HG03460 (cell line): ENCODE data around the gene RTEL1.
A peak's percentile ranks its signal among the peaks of the same experiment; 100 is the strongest.
"Not testable (repeated sequence)": the region's sequence is repeated elsewhere in the genome, so short reads cannot be mapped to it uniquely, and the experiment has no call there.

Experiments used
- ATAC-seq: cut with Tn5 transposase; IDR thresholded peaks from one replicate; pipeline ENCODE4 v1.9.1; 2021; ENCODE audit not compliant: unreplicated experiment

RTEL1 gene, protein sequence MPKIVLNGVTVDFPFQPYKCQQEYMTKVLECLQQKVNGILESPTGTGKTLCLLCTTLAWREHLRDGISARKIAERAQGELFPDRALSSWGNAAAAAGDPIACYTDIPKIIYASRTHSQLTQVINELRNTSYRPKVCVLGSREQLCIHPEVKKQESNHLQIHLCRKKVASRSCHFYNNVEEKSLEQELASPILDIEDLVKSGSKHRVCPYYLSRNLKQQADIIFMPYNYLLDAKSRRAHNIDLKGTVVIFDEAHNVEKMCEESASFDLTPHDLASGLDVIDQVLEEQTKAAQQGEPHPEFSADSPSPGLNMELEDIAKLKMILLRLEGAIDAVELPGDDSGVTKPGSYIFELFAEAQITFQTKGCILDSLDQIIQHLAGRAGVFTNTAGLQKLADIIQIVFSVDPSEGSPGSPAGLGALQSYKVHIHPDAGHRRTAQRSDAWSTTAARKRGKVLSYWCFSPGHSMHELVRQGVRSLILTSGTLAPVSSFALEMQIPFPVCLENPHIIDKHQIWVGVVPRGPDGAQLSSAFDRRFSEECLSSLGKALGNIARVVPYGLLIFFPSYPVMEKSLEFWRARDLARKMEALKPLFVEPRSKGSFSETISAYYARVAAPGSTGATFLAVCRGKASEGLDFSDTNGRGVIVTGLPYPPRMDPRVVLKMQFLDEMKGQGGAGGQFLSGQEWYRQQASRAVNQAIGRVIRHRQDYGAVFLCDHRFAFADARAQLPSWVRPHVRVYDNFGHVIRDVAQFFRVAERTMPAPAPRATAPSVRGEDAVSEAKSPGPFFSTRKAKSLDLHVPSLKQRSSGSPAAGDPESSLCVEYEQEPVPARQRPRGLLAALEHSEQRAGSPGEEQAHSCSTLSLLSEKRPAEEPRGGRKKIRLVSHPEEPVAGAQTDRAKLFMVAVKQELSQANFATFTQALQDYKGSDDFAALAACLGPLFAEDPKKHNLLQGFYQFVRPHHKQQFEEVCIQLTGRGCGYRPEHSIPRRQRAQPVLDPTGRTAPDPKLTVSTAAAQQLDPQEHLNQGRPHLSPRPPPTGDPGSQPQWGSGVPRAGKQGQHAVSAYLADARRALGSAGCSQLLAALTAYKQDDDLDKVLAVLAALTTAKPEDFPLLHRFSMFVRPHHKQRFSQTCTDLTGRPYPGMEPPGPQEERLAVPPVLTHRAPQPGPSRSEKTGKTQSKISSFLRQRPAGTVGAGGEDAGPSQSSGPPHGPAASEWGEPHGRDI (N-terminal part only)

DNA sequence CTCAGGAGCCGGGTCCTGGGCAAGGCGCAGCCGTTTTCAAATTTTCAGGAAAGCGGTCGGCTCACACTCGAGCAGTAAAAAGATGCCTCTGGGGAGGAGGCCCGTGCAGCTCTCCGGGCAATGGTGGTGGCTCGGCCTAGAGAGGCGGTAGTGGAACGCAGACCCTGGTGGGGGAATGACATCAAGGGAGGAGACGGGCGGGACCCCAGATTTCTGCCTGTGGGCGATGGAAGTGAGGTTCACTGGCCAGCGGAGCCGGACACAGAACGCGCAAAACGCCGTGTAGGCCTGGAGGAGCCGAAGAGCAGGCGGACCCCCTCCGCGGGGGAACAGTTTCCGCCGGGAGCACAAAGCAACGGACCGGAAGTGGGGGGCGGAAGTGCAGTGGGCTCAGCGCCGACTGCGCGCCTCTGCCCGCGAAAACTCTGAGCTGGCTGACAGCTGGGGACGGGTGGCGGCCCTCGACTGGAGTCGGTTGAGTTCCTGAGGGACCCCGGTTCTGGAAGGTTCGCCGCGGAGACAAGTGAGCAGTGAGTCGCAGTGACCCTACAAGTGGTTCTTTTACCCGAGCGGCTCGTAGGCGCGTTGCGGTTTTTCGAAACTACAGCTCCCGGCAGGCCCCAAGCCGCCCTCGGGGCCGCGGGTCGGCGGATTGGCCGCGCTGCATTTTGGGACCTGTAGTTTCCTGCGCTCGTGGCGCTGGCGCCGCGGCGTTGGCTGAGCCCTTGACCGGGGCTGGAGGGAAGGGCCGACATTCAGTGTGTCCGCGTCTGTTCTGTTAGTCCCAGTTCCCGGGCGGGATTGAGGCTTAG is at the start of gene RTEL1:
Gene RTEL1, plus strand, starts transcription at position 376 of the 812 bp plus-strand sequence. CDS start 1,091 bp downstream, outside the sequence.
- ATAC-seq, result peak; percentile 76

- ATAC-seq, result no peak
Measured at GRCh38 chr20:63610581-63611435, 47.3 kb upstream of the RTEL1 start.

GRCh38 chr20:63611646-63612045 is 46.5 kb upstream of the RTEL1 start:
- no peak for ATAC-seq

- no peak for ATAC-seq
Measured at GRCh38 chr20:63612276-63612931, 45.7 kb upstream of the RTEL1 start.

DNA sequence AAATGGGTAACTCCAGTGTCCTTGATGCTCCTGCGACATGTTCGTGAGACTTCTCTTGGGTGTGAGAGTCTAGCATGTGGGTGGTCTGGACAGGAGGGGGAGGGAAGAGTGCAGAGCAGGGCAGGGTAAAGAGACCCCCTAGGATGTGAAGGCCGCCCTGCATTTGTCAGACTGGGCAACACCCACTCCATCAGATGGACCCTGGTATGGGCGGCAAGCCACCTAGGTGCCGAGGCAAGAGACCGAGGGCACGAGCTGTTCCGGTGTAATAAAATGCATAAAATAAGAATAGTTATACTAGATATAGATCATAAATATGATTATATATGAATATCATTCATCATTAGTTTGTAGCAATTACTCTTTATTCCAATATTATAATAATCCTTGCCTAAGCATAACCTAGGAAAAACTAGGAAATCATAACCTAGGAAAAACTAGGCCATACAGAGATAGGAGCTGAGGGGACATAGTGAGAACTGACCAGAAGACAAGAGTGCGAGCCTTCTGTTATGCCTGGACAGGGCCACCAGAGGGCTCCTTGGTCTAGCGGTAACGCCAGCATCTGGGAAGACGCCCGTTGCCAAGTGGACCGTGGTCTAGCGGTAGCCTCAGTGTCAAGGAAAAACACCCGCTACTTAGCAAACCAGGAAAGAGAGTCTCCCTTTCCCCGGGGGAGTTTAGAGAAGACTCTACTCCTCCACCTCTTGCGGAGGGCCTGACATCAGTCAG is 44.1 kb upstream of the RTEL1 start:
- not testable (repeated sequence) for ATAC-seq

GRCh38 chr20:63617092-63617875 is 40.8 kb upstream of the RTEL1 start:
- no peak for ATAC-seq

GRCh38 chr20:63617876-63618265 is 40.2 kb upstream of the RTEL1 start:
- no peak for ATAC-seq

DNA sequence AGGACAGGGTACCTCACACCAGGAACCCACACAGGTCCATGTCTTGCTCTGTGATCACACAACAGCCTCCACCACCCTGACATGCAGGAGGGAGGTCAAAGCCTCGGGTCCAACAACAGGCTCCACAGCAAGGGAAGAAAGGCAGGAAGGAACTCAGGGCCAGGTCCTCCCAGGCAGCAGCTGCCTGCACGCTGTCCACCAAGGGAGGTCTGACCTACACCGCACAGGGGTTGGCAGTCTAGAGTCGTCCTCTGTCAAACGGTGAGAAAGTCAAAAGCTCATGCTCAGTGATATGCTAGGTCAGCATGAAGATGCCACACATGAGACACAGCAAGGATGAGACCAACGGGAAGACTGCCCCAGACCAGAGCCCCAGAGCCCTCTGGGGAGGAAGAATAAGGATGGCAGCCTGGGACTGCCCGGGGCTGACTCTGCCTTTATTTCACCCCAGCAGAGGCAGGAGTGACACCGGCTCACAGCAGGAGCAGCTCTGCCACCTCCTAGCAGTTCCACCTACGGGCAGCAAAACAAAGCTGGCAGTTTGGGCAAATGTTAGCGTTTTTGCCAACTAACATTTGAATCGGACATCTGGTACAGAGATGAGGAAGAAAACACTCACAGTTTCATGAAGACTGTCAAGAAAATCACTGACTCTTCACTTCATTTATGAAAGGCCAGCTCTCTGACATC is 39.7 kb upstream of the RTEL1 start:
- ATAC-seq, result no peak

- ATAC-seq, result no peak
Measured at GRCh38 chr20:63619086-63619485, 39.0 kb upstream of the RTEL1 start.

- ATAC-seq, result no peak
Measured at GRCh38 chr20:63619505-63619904, 38.6 kb upstream of the RTEL1 start.

- ATAC-seq, result no peak
Measured at GRCh38 chr20:63620991-63621390, 37.1 kb upstream of the RTEL1 start.

- no peak for ATAC-seq
Measured at GRCh38 chr20:63622096-63622495, 36.0 kb upstream of the RTEL1 start.

- ATAC-seq, result no peak
Measured at GRCh38 chr20:63622732-63623131, 35.4 kb upstream of the RTEL1 start.

DNA sequence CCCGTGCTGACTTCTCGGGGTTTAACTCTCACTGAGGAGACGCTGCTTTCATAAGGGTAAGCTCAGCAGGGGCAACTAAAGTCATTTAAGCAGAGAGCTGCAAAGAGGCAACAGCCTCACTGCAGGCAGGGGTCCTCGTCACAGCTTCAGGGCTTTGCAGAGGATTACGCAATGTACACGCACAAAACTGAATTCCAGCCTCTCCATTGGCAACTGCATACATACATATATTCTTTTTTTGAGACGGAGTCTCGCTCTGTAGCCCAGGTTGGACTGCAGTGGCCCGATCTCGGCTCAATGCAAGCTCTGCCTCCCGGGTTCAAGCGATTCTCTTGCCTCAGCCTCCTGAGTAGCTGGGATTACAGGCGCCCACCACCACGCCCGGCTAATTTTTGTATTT is 33.6 kb upstream of the RTEL1 start:
- ATAC-seq, result no peak

GRCh38 chr20:63625771-63626423 is 32.2 kb upstream of the RTEL1 start:
- no peak for ATAC-seq

- ATAC-seq, result peak; percentile 41
Measured at GRCh38 chr20:63626424-63627128, 31.5 kb upstream of the RTEL1 start, which contains the start of gene GMEB2. Gene GMEB2, minus strand, starts transcription at chr20:63627101. Its CDS starts 7,704 bp downstream, at chr20:63619397.
